Stimulated activated CD4-positive, alpha-beta T cell treated with anti-CD3 and anti-CD28 coated beads, TNF-alpha, amount 100 ng/mL, for 24 hours (primary cell): Measurements from ENCODE around the gene CHRD.
"Not testable (repeated sequence)": the region's sequence is repeated elsewhere in the genome, so short reads cannot be mapped to it uniquely, and the experiment has no call there.

ENCODE experiments used
- DNase-seq, 3 experiments: peaks; one replicate each; pipeline ENCODE4 v3.0.0-alpha.2; 2020; ENCODE audit warnings: low read depth in 3 of 3

The CHRD gene

DNA sequence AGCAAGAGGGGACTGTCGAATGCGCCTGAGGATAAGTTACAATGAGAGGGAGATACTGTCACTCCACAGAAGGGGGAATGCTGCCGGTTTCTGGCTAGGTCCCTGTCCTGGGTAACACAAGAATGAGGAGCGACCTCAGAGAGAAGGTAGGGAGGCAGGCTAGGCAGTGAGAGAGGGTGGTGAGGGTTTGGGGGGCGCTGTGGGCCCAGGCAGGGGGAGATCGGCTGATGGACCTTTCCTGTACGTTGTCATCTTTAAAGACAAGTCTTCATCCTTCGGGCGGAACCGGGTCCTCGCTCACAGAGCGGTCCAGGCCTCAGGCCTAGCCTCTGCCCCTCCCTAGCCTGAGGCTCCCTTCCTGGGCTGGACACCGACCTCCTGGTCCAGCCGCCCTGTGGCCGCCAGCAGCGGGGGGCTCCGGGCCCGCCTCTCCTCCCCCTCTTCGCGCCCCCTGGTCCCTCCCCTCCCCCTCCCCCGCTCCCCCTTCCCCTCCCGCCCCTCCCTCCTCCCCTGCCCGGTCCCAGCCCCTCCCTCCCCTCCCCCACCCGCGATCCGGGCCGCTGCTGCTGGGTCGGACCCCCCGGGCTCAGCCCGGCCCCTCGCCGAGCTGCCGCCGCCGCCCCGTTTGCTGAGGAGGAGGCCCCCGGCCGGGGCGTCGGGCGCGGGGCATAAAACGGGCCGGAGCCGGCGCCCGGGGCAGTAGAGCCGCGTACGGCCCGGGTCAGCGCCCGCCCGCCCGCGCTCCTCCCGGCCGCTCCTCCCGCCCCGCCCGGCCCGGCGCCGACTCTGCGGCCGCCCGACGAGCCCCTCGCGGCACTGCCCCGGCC is at the start of gene CHRD:
TSS of gene CHRD (plus strand) at position 697 of the 827 bp plus-strand sequence. CDS start 265 bp downstream, outside the sequence.
- no peak for DNase-seq

DNA sequence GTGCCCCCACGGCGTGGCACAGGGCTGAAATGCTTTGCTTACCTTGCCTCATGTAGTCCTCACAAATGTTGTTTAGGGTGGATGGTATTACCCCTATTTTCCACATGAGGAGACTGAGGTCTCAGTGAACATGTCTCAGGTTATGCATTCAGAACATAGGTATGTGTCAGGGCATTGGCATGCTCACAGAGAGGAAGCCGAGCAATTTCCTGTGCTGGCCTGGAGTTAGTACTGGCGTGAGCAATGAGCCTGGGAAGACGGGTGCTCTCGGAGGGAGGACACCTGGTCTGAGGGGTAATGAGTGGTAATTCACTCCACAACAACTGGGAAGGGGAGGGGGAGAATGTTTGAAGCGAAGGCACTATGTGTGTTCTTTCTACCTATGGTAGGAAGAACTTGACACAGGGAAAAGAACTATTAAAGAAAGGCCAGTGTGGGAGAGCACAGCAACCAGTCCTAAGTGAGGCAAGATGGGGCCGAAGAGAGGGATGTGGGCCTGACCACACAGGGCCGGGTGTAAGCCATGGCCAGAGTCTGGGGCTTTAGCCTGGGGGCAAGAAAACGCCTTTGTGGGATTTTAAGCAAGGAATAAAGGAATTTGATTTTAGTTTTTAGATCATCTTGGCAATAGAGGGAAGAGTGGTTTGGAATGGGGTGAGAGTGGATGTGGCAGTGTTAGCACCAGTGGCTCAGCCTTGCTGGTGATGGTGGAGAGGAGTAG is 47.3 kb upstream of the CHRD start:
- DNase-seq, result no peak

GRCh38 chr3:184333190-184333589 is 46.7 kb upstream of the CHRD start:
- no peak for DNase-seq

GRCh38 chr3:184333700-184334099 is 46.2 kb upstream of the CHRD start:
- no peak for DNase-seq

- peak in 1 of 3 experiments; percentile 34 for DNase-seq
These were observed 45.2 kb upstream of the CHRD start for GRCh38 chr3:184334470-184335158.

DNA sequence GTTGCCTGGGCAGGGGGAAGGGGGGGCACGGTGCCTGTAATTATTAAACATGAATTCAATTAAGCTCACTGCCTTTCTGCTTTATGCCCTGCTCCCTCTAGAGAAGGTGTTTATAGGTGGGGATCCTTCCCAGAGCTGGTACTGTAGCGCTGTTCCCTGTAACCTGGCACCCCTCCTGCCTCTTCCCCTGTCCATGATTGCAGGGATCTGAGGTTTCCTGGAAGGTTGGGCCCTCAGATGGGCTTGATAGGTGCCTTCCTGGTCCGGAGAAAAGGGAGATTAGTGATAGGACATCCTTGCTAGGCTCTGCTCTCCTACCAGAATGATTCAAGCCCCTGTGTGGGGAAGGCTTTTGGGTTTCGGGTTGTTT is 44.6 kb upstream of the CHRD start:
- no peak for DNase-seq

- DNase-seq, result peak; percentile 75 to 86 (median 84)
These were observed 44.0 kb upstream of the CHRD start for GRCh38 chr3:184335661-184336546.

DNA sequence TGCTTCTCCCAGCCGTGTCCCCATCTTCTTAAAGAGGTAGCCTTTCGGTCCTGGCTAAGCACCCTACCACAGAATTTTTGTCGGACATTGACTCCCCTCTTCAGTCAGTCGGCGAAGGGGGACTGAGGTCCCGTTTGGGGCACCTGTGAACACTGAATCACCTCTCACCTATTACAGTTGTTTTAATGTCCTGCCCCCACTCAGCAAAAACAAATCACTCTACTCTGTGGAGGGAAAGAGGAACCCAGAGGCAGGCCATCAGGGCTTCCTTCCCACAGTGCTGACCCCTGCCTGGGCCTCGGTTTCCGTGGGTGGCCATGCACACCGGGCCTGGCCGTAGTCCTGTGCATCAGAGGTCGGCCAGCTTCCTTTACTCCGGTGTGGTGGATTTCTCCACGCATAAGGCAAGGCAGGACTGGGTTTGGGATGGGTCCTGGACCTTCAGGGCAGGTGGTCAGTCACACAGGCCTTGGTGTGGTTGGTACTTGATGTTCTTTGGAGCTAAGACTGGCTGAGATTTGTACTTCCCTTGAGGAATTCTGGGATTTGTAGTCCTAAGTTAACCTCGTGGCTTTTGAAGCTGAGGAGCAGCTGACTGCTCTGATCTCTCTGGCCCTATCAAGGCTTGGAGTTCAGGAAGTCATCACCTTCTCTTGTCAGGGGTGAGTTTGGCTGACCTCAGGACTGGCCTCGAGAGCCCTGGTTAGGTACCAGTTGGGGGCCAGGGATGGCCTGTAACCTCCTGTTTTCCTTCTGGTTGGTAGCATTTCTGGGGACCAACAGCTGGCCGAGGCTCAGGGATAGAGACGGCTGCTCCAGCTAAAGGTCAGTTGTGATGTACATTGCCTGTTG is 43.1 kb upstream of the CHRD start:
- DNase-seq, result no peak

DNA sequence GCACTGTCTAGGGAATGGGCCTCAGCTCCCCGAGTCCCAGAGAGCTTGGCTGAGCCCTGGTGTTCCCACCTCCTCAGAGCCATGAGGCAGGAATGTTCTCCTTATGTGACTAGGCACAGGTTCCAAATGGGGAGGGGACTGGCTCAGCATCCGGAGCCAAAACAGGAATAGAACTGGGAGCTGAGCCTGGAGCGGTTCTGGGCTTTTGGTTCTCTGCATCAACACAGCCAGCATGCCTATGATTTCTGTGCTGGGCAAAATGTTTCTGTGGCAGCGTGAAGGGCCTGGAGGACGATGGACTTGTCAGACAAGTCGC is 42.5 kb upstream of the CHRD start, which contains the start of gene FAM131A:
TSS of gene FAM131A (plus strand) at position 202 of the 316 bp plus-strand sequence. CDS start at position 233, 31 bp downstream.
- DNase-seq, result no peak

DNA sequence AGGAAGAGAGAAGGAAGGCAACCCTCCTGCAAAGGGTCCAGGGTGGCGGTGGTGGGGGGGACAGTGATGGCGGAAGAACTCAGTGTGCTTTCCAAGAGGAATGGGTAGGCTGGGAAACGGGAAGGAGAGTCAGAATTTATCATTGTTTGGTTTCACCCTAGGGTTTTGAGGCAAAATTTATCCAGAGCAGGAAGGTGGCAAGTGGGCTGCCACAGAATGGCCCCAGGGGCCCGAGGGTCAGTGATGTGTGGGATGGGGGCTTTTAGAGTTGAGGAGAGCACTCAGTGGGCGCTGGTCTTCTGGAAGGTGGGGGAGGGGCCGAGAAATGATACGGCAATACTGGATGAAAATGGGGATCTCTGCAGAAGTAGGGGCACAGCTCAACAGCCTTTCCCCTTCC is 41.9 kb upstream of the CHRD start:
- DNase-seq, result no peak

DNA sequence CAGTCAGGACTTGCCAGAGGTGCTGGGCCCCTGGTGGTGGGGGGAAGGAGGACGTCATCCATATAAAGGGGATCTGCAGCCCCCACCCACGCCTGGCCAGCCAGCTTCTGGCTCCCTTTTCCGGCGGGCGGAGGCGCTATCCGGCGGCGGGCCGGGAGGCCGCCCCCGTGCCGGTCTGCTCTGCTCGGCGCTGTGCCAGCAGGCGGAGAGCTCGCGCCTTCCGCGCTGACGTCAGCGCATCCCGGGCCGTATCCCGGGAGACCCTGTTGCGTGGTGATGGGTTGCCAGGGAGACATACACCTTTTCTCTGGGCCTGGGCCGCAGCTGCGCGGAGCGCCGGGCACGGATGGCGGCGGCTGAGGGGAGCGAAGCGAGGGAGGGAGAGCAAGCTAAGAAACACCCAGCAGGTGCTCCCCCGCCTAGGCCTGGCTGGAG is 41.3 kb upstream of the CHRD start:
- DNase-seq, result no peak

GRCh38 chr3:184339001-184339400 is 40.9 kb upstream of the CHRD start:
- no peak for DNase-seq

- DNase-seq, result not testable (repeated sequence)
These were observed 40.3 kb upstream of the CHRD start for GRCh38 chr3:184339451-184340135.

DNA sequence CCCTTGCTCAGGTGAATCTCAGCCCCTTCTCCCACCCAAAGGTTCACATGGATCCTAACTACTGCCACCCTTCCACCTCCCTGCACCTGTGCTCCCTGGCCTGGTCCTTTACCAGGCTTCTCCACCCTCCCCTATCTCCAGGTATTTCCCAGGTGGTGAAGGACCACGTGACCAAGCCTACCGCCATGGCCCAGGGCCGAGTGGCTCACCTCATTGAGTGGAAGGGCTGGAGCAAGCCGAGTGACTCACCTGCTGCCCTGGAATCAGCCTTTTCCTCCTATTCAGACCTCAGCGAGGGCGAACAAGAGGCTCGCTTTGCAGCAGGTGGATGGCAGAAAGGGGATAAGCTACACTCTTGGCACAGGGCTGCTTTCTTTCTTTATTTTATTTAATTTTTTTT is 37.9 kb upstream of the CHRD start:
- no peak for DNase-seq

GRCh38 chr3:184343200-184343876 is 36.5 kb upstream of the CHRD start:
- DNase-seq, result no peak

- no peak for DNase-seq
These were observed 35.1 kb upstream of the CHRD start for GRCh38 chr3:184344579-184345316.

GRCh38 chr3:184345317-184346144 is 34.3 kb upstream of the CHRD start:
- no peak for DNase-seq
